Activated CD8-positive, alpha-beta memory T cell treated with anti-CD3 and anti-CD28 coated beads, Interleukin-2, amount 50 U/mL, for 4 hours (primary cell): Measurements from ENCODE around the gene RPS21.

Source experiments
- DNase-seq: peaks from one replicate; pipeline ENCODE4 v3.0.0-alpha.2; 2020

RPS21 gene

GRCh38 chr20:62386383-62387218 lies at the start of gene RPS21:
TSS of gene RPS21 (plus strand) at chr20:62387103. CDS start at chr20:62387339, 236 bp downstream.
- DNase-seq = peak; percentile 93

GRCh38 chr20:62337558-62338293 lies 49.2 kb upstream of the RPS21 start:
- DNase-seq = no peak

GRCh38 chr20:62338294-62338620 lies 48.6 kb upstream of the RPS21 start:
- DNase-seq = no peak

GRCh38 chr20:62339647-62340062 lies 47.2 kb upstream of the RPS21 start:
- no peak for DNase-seq

- DNase-seq = no peak
These were observed 44.0 kb upstream of the RPS21 start for GRCh38 chr20:62342910-62343309.

- DNase-seq = no peak
These were observed 42.8 kb upstream of the RPS21 start for GRCh38 chr20:62344092-62344491.

GRCh38 chr20:62344782-62345181 lies 42.1 kb upstream of the RPS21 start:
- DNase-seq = no peak

- DNase-seq = no peak
These were observed 41.1 kb upstream of the RPS21 start for GRCh38 chr20:62345681-62346370.

- DNase-seq = no peak
These were observed 40.3 kb upstream of the RPS21 start for GRCh38 chr20:62346398-62347150.

- DNase-seq = no peak
These were observed 39.8 kb upstream of the RPS21 start for GRCh38 chr20:62347151-62347404.

GRCh38 chr20:62347445-62347844 lies 39.5 kb upstream of the RPS21 start:
- no peak for DNase-seq

GRCh38 chr20:62348604-62349003 lies 38.3 kb upstream of the RPS21 start:
- DNase-seq = no peak

- no peak for DNase-seq
These were observed 37.3 kb upstream of the RPS21 start for GRCh38 chr20:62349556-62350097.

GRCh38 chr20:62350098-62350628 lies 36.7 kb upstream of the RPS21 start:
- no peak for DNase-seq

GRCh38 chr20:62350629-62351422 lies 36.1 kb upstream of the RPS21 start:
- no peak for DNase-seq

- DNase-seq = no peak
These were observed 35.2 kb upstream of the RPS21 start for GRCh38 chr20:62351469-62352401.

GRCh38 chr20:62352402-62353288 lies 34.3 kb upstream of the RPS21 start:
- DNase-seq = no peak

- no peak for DNase-seq
These were observed 33.4 kb upstream of the RPS21 start for GRCh38 chr20:62353289-62354030.
